Mucosa of stomach (tissue), 1 donor: ENCODE results near the gene YIPF1.

ENCODE experiments used
- H3K27me3 ChIP-seq: one replicate; pipeline ENCODE4 v1.7.0; 2013; ENCODE audit warnings: mild to moderate bottlenecking, low read length; ENCODE audit not compliant: control insufficient read depth, insufficient read depth
- H3K36me3 ChIP-seq: one replicate; pipeline ENCODE4 v1.7.0; 2013; ENCODE audit warnings: low read length; ENCODE audit not compliant: control insufficient read depth, insufficient read depth
- H3K4me1 ChIP-seq: one replicate; pipeline ENCODE4 v1.7.0; 2013; ENCODE audit warnings: mild to moderate bottlenecking, low read length; ENCODE audit not compliant: control insufficient read depth, insufficient read depth
- H3K4me3 ChIP-seq: one replicate; pipeline ENCODE4 v1.7.0; 2013; ENCODE audit warnings: low read length
- H3K9ac ChIP-seq: one replicate; pipeline ENCODE4 v1.7.0; 2013; ENCODE audit warnings: mild to moderate bottlenecking, low read length, moderate library complexity
- H3K9me3 ChIP-seq: one replicate; pipeline ENCODE4 v1.7.0; 2013; ENCODE audit warnings: mild to moderate bottlenecking, low read length, moderate library complexity; ENCODE audit not compliant: control insufficient read depth
- donor health status: Pancreatic carcinoma.

Gene YIPF1

DNA sequence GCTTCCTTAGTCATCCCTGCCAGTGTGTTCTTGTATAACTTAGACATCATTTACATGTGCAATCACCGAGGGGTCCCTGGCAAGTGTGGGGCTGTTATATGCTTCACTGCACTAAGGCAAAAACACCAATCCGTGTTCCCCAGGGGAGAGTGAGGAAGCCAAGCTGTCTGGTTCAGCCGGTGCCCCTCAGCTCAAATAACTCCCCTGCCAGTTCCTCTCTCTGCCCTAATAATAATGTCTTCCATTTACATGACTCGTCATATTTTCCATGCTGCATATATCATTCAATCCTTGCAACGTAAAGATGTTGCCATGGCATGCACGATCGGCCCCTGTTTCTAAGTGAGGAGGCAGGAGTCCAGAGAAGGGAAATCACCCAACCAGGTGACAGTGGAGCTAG, 27.1 kb downstream of the YIPF1 start:
- no peaks in the 10 kb centered on the region for H3K36me3 ChIP-seq
- H3K27me3 ChIP-seq = no peaks in the 10 kb centered on the region
- H3K9ac ChIP-seq = no peak overlapping the region
- no peaks in the 10 kb centered on the region for H3K9me3 ChIP-seq
- H3K4me1 ChIP-seq = no peaks in the 10 kb centered on the region
- no peak overlapping the region for H3K4me3 ChIP-seq

DNA sequence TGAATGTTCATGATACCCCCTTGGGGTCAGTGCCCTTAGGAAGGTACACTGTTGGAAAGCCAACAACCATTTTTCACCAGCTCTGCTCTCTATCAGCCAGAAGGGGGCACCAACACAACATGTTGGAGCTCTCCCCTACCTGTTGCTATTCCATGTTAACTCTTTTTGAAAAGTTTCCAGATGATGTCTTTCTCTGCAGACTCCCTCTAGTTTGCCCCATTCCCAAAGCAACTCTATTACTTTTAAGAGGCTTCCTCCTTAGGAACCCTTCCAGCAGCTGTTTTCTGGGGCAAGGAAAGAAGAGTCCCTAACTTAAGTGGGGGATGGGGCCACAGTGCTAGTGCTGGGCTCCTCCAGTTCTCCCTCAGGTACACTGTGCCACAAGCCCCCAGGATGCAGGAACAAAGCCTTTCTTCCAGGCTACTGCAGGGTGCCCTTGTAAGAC, 28.6 kb downstream of the YIPF1 start:
- no peaks in the 10 kb centered on the region for H3K9me3 ChIP-seq
- no peaks in the 10 kb centered on the region for H3K36me3 ChIP-seq
- no peak overlapping the region for H3K4me3 ChIP-seq
- no peak overlapping the region for H3K9ac ChIP-seq
- H3K27me3 ChIP-seq = no peaks in the 10 kb centered on the region
- no peaks in the 10 kb centered on the region for H3K4me1 ChIP-seq

DNA sequence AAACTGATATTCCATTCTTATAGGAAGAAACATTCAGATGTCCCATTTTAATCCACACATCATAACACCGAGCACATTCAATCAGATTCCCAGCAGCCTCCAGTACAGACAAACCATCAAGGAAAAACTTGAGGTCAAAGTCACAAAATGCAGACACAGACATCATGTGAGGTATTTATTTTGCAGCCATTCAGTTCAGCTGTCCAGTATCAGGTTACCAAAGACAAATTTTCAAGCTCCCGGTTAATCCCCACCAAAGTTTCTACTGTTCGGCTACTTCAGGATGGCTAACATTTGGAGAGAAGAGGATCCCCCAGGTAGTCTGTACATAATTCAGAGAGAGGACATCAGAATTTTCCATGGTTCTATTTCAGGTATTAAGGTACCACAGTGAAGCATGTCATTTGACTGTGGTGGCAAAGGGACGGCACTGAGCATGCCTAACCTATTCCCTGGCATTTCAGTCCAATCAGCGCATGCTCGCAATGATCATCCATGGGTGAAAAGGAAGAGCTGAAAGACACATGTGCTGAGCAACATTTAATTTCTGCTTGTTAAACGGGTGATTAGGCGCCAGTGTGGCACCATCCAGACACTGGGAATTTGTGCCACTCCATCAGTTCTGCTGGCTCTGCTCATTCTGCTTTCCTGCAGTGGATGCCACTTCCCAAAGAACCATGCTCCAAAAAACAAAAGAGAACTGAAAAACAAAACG, 37.9 kb downstream of the YIPF1 start:
- H3K36me3 ChIP-seq = peaks cover 5% of the 10 kb centered on the region
- no peaks in the 10 kb centered on the region for H3K9me3 ChIP-seq
- H3K4me3 ChIP-seq = no peak overlapping the region
- H3K27me3 ChIP-seq = no peaks in the 10 kb centered on the region
- no peaks in the 10 kb centered on the region for H3K4me1 ChIP-seq
- H3K9ac ChIP-seq = no peak overlapping the region

DNA sequence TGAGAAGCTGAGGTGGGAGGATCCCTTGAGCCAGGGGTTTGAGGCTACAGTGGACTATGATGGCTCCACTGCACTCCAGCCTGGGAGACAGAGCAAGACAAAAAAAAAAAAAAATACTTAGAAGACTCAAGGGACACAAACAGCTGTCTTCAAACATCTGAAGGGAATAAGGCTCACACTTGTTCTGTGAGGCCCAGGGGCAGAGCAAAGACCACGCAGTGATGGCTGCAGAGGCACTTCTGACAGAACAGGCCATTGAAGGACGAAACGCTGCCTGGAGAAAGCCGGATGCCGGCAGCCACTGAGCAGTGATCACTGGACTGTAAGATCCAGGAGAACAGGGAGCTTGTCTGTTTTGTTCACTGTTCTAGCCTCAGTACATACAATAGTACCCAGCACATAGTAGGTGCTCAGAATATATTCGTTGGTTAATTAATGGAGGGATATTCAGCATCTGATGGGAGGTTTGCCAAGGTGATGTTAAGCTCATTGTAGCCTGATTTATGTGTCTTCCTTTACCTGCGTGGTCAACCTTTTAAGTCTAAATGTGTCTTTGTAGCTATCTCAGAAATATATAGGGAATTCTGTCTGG, 39.4 kb downstream of the YIPF1 start:
- Histone ChIP-seq H3K9me3 (no peaks in the 10 kb centered on the region), H3K9ac (no peak overlapping the region), H3K4me3 (no peak overlapping the region), H3K36me3 (peaks cover 5% of the 10 kb centered on the region), H3K4me1 (no peaks in the 10 kb centered on the region), H3K27me3 (no peaks in the 10 kb centered on the region)

DNA sequence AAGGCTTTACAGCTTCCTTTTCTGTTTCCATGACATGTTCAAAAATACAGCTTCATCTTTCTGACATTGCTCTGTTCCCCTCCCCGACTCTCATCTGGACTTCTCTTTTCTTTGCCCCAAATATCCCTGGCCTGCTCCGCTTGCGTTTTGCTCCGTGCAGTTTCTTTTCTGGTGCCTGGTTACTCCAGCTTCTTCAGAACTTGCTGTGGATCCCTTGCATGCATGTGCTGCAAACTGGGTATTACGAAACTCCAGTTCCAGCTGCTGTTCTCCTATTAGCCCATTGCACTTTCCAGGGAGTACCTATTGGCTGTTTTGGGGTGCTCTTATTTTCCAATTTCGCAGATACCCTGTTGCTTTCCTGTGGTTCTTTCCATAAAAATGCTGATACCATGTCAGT, 41.6 kb downstream of the YIPF1 start:
- H3K4me3 ChIP-seq = no peak overlapping the region
- no peak overlapping the region for H3K9ac ChIP-seq
- no peaks in the 10 kb centered on the region for H3K9me3 ChIP-seq
- H3K36me3 ChIP-seq = no peaks in the 10 kb centered on the region
- no peaks in the 10 kb centered on the region for H3K4me1 ChIP-seq
- H3K27me3 ChIP-seq = no peaks in the 10 kb centered on the region

DNA sequence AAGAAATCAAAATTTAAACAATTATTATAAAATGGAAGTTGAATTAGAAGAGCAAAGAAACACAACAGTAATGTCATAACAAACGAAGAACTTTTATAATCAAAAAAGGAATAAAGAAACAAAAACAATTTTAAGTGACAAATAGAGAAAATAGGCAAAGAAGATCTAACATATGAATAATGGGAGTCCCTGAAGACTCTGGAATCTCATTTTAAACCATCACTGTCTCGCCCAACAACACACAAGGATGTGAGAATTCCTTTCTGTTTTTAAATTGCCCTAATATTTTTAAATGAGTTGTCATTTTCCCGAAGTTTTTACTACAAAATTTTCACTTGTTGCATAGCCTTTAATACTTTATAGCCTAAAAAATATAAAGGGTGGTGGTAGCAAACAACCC, 47.2 kb downstream of the YIPF1 start:
- H3K4me3 ChIP-seq = no peak overlapping the region
- no peaks in the 10 kb centered on the region for H3K27me3 ChIP-seq
- H3K9me3 ChIP-seq = no peaks in the 10 kb centered on the region

DNA sequence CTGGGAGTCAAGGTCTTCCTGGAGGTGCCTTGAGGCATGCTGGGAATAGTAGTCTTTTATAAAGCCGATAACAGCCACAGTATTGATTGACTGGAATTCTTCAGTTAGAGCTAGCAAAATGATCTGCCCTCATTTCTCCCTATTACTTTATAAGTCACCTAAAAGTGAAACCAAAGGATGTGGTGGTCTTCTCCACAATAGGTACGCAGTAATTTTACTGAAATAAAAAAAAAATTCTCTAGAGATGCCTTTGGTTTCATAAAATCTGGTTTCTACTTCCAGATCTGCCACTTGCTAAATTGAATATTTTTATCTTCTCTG, 51.0 kb downstream of the YIPF1 start:
- no peaks in the 10 kb centered on the region for H3K36me3 ChIP-seq
- no peaks in the 10 kb centered on the region for H3K4me1 ChIP-seq
- no peaks in the 10 kb centered on the region for H3K27me3 ChIP-seq
- no peak overlapping the region for H3K9ac ChIP-seq
- H3K9me3 ChIP-seq = no peaks in the 10 kb centered on the region
- H3K4me3 ChIP-seq = peak overlapping the region; percentile 74

More for the DNA sequence above, 47.2 kb downstream of the YIPF1 start:
- no peak overlapping the region for H3K9ac ChIP-seq
- H3K4me1 ChIP-seq = no peaks in the 10 kb centered on the region
- no peaks in the 10 kb centered on the region for H3K36me3 ChIP-seq

DNA sequence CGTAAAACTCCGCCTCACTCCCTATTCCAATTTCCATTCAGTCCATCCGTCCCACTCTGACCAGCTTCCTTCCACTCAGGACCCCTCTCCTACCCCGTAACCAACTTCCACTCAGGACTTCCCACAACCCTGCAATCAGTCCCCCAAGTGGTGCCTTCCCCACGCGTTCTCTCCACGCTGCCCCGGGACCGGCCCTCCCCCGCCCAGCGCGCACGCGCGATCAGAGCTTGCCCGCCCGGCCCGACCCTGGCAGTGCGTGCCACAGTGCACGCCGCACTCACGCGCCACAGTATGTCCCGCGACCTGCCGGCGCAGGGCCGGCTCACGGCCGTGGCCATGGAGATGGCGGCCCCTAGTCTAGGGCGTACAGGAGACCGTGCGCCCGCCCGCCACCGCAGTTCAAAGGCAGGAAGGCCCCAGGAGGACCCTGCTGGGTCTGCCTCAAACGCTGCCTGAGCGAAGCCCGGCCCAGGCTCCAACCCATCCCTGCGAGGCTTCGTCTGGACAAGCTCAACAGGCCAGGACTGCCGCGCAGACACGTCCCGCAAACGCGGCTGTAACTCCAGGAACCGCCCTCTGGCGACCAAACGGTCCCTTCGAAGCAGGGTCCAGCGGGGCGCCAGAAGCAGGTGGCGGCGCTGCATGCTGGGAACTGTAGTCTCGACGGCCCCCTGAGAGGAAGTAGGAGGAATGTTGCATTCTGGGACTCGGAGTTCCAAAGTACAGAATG, 51.5 kb downstream of the YIPF1 start, which contains the start of gene NDC1:
NDC1 (minus strand) TSS at position 373 of the 730 bp plus-strand sequence; CDS start at position 338, 35 bp downstream.
- Histone ChIP-seq H3K9ac (peak within 1 kb of the TSS; percentile 87), H3K4me3 (peak within 1 kb of the TSS; percentile 74), H3K36me3 (no peaks in the 10 kb centered on the region), H3K4me1 (no peaks in the 10 kb centered on the region), H3K27me3 (no peaks in the 10 kb centered on the region), H3K9me3 (no peaks in the 10 kb centered on the region)

DNA sequence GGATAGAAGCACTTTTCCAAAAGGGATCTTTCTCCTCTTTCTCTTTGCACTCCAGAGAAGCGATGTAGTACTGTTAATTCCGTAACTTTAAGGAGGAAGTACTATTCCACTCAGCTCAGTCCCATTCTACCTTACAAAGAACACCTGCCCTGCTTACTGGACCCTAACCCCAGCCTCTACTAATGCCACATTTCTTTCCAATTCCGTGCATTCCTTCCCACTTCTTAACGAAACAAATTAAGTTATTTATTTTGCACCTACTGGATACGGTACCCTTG, 52.0 kb downstream of the YIPF1 start:
- H3K36me3 ChIP-seq = no peaks in the 10 kb centered on the region
- H3K9ac ChIP-seq = peak overlapping the region; percentile 87
- no peaks in the 10 kb centered on the region for H3K4me1 ChIP-seq
- peak overlapping the region; percentile 74 for H3K4me3 ChIP-seq
- H3K9me3 ChIP-seq = no peaks in the 10 kb centered on the region
- H3K27me3 ChIP-seq = no peaks in the 10 kb centered on the region

DNA sequence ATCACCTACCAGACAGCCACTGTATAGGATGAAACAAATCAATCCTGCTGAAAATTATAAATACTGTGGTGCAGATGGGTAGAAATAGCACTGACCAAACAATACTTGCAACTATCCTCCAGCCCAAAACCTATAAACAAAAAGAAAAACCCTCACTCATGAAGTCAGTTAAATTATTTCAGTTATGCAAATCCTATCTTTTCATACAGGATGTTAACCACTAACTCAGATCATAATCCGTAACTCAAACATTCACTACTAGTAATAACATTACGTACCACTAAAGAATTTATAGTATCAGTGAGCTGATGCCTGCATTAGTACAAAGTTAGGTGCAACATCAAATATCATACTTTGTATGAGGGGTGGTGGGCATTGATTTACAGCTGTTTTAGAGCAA, 54.1 kb downstream of the YIPF1 start:
- Histone ChIP-seq H3K27me3 (no peaks in the 10 kb centered on the region), H3K36me3 (no peaks in the 10 kb centered on the region), H3K9me3 (no peaks in the 10 kb centered on the region), H3K4me3 (no peak overlapping the region), H3K4me1 (no peaks in the 10 kb centered on the region), H3K9ac (no peak overlapping the region)

DNA sequence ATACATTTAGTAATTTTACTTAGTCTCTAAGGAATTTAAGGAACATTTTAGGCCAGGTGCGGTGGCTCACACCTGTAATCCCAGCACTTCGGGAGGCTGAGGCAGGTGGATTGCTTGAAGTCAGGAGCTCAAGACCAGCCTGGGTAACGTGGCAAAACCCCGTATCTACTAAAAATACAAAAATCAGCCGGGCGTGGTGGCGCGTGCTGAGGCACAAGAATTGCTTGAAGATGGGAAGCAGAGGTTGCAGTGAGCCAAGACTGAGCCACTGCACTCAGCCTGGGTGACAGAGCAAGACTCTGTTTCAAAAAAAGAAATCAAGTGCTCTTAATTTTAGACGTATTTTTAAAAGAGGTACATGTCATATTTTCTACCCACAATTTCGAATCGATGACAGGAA, 54.8 kb downstream of the YIPF1 start:
- H3K9me3 ChIP-seq = no peaks in the 10 kb centered on the region
- H3K27me3 ChIP-seq = no peaks in the 10 kb centered on the region
- no peaks in the 10 kb centered on the region for H3K4me1 ChIP-seq
- no peak overlapping the region for H3K4me3 ChIP-seq
- H3K9ac ChIP-seq = no peak overlapping the region
- no peaks in the 10 kb centered on the region for H3K36me3 ChIP-seq

DNA sequence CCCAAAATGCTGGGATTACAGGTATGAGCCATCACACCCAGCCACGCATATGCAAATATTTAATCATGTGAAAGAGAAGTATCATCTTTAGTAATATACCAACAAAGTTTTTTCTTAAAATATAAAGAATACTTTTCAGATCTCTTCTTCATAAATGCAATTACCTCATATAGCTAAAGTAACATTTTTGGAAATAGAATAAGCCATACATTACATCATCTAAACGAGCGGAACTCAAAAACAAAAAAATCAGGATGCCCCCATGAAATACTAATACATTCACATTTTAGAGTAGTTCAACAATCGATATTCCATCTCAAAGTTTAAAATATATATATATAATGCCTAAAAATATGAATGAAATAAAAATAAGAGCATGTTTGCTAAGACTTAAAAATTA, 56.2 kb downstream of the YIPF1 start:
- no peak overlapping the region for H3K4me3 ChIP-seq
- H3K9me3 ChIP-seq = no peaks in the 10 kb centered on the region
- no peaks in the 10 kb centered on the region for H3K4me1 ChIP-seq
- H3K36me3 ChIP-seq = no peaks in the 10 kb centered on the region
- H3K27me3 ChIP-seq = no peaks in the 10 kb centered on the region
- no peak overlapping the region for H3K9ac ChIP-seq
